ENCODE results near the gene STOML2. TPM values are rescaled to one million over a fixed set of nuclear protein-coding genes. Genes with fewer than 3 reads are reported as not detected.

Gene STOML2
- polyA plus RNA-seq, 1 donor (not counting 4 experiments of a cell fraction or from before 2014, with no cell fraction given): 149 TPM

DNA sequence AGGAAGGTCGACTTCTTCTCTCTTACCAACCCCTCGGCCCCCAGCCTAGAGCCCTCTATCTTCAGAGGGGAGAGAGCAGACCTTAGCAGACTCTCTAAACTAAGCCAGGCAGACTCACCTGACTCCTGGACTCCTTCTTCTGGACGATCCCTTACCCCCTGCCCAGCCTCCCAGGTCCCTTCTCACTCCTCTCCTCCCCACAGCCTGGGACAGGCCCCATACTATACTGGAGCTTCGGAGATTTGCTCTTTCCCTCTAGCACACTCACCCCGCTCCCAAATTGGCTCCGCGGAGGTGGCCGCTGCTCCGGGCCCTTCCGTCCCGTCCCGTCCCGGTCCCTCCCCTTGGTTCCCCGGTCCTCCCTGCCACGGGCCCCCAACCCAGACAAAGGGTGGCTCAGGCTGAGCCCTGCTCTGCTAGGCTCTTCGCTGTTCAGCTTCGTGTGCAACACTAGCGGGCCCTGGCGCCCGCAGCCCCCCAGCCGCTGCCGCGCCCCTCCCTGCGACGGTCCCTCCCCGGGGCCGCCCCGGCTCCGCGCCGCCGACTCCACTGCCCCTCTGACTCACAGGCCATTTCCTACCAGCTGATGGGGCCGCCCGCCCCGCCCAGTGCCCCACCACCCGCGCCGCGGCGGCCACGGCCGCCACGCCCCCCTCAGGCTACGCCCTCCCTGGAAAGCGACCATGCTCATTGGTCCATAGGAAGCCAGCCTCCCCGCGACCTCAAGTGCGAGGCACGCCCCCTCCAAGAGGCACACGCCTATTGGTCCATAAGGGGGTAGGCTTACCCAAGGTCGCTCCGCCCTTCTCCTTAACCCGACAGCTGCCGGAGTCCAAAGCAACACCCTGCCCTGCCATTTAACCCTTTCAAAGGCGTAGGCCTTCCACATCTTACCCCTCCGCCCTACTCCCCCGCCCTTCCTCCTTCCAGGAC lies 8.3 kb upstream of the STOML2 start:
- Histone ChIP-seq H3K4me1 (ENCODE audit: control insufficient read depth, extremely low read depth, insufficient read depth, low read length) (peaks cover 38% of the 10 kb centered on the region), H3K79me2 (ENCODE audit: control insufficient read depth, insufficient read depth, low read length) (peaks cover 48% of the 10 kb centered on the region), H3K9me1 (ENCODE audit: control insufficient read depth, extremely low read depth, insufficient read depth, low read length) (no peaks in the 10 kb centered on the region), H3K9ac (ENCODE audit: control insufficient read depth, extremely low read depth, insufficient read depth, low read length) (peak overlapping the region; percentile 84), H3K27me3 (ENCODE audit: control insufficient read depth, extremely low read depth, insufficient read depth, low read length) (no peaks in the 10 kb centered on the region), H3K27ac (ENCODE audit: control insufficient read depth, insufficient read depth, low read length) (peak overlapping the region; percentile 83), H4K20me1 (ENCODE audit: control insufficient read depth, extremely low read depth, insufficient read depth, low read length) (peaks cover 13% of the 10 kb centered on the region), H3K4me3 (ENCODE audit: control insufficient read depth in 2 of 3, extremely low read depth in 1 of 3, insufficient read depth in 2 of 3, low read depth in 1 of 3, low read length in 3 of 3) (peak overlapping the region; percentile 81 to 92 (median 91)), H2AFZ (ENCODE audit: control insufficient read depth, low read length) (peak overlapping the region; percentile 44), H3K4me2 (ENCODE audit: control insufficient read depth, extremely low read depth, insufficient read depth, low read depth, low read length) (peak overlapping the region; percentile 100), H3K36me3 (ENCODE audit: control insufficient read depth in 2 of 2, extremely low read depth in 1 of 2, insufficient read depth in 2 of 2, low read length in 2 of 2) (peaks cover 19 to 24% of the 10 kb centered on the region in 2 experiments), H3K9me3 (ENCODE audit: control insufficient read depth, low read depth, low read length) (no peaks in the 10 kb centered on the region)
- DNase-seq (ENCODE audit: low read depth, low spot score) (peak; percentile 97), FAIRE-seq (peak; percentile 58)
- dilution Hi-C loops (cut with MboI; ENCODE audit: extremely low pct_ligation_motif_present, low sequenced_read_pairs): no loop called here
- TF ChIP-seq, protein P1, sequence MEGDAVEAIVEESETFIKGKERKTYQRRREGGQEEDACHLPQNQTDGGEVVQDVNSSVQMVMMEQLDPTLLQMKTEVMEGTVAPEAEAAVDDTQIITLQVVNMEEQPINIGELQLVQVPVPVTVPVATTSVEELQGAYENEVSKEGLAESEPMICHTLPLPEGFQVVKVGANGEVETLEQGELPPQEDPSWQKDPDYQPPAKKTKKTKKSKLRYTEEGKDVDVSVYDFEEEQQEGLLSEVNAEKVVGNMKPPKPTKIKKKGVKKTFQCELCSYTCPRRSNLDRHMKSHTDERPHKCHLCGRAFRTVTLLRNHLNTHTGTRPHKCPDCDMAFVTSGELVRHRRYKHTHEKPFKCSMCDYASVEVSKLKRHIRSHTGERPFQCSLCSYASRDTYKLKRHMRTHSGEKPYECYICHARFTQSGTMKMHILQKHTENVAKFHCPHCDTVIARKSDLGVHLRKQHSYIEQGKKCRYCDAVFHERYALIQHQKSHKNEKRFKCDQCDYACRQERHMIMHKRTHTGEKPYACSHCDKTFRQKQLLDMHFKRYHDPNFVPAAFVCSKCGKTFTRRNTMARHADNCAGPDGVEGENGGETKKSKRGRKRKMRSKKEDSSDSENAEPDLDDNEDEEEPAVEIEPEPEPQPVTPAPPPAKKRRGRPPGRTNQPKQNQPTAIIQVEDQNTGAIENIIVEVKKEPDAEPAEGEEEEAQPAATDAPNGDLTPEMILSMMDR (optimal IDR thresholded peaks at IDR 0.05 in 1 of 3, IDR thresholded peaks at IDR 0.05 in 1 of 3, conservative IDR thresholded peaks at IDR 0.05 in 1 of 3; ENCODE audit: extremely low read depth in 1 of 3, insufficient read depth in 2 of 3, low read length in 3 of 3): no peak
- no peak for TF ChIP-seq EZH2 (IDR thresholded peaks at IDR 0.05; ENCODE audit: low read length)

DNA sequence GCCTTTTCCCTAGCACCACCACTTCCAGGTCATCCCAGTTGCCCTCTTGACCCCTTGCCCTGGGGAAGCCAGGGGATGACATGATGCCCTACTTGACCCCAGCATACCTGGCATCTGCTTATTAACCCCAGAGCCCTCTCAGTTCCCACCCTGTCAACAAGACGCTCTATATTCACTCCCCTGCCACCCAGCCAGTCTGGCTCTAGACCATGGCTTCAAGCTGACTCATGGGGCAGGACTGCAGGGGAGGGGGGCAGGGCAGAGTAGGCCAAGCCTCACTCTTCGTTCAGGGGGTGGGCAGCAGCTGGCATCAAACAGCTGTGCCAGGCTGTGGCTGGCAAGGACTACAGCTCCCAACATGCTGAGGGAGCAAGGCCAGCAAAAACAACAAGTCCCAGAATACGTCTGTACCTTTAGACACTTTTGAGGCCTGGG lies 7.4 kb upstream of the STOML2 start:
- Histone ChIP-seq H3K9me1 (ENCODE audit: control insufficient read depth, extremely low read depth, insufficient read depth, low read length) (no peaks in the 10 kb centered on the region), H3K27me3 (ENCODE audit: control insufficient read depth, extremely low read depth, insufficient read depth, low read length) (no peaks in the 10 kb centered on the region), H4K20me1 (ENCODE audit: control insufficient read depth, extremely low read depth, insufficient read depth, low read length) (peaks cover 13% of the 10 kb centered on the region), H3K4me3 (ENCODE audit: control insufficient read depth in 2 of 3, extremely low read depth in 1 of 3, insufficient read depth in 2 of 3, low read depth in 1 of 3, low read length in 3 of 3) (peak overlapping the region; percentile 81 to 92 (median 91)), H3K9ac (ENCODE audit: control insufficient read depth, extremely low read depth, insufficient read depth, low read length) (peak overlapping the region; percentile 84), H3K79me2 (ENCODE audit: control insufficient read depth, insufficient read depth, low read length) (peaks cover 47% of the 10 kb centered on the region), H3K4me1 (ENCODE audit: control insufficient read depth, extremely low read depth, insufficient read depth, low read length) (peaks cover 36% of the 10 kb centered on the region), H2AFZ (ENCODE audit: control insufficient read depth, low read length) (no peak overlapping the region), H3K27ac (ENCODE audit: control insufficient read depth, insufficient read depth, low read length) (peak overlapping the region; percentile 82), H3K36me3 (ENCODE audit: control insufficient read depth in 2 of 2, extremely low read depth in 1 of 2, insufficient read depth in 2 of 2, low read length in 2 of 2) (peaks cover 27 to 32% of the 10 kb centered on the region in 2 experiments), H3K9me3 (ENCODE audit: control insufficient read depth, low read depth, low read length) (no peaks in the 10 kb centered on the region), H3K4me2 (ENCODE audit: control insufficient read depth, extremely low read depth, insufficient read depth, low read depth, low read length) (peak overlapping the region; percentile 100)
- TF ChIP-seq, protein P1 (optimal IDR thresholded peaks at IDR 0.05 in 1 of 3, IDR thresholded peaks at IDR 0.05 in 1 of 3, conservative IDR thresholded peaks at IDR 0.05 in 1 of 3; ENCODE audit: extremely low read depth in 1 of 3, insufficient read depth in 2 of 3, low read length in 3 of 3): no peak
- no peak for TF ChIP-seq EZH2 (IDR thresholded peaks at IDR 0.05; ENCODE audit: low read length)
- dilution Hi-C loops (cut with MboI; ENCODE audit: extremely low pct_ligation_motif_present, low sequenced_read_pairs): no loop called here
- no peak for FAIRE-seq
- DNase-seq (ENCODE audit: low read depth, low spot score): no peak
